Activated B cell treated with CpG ODN at 0.5 μM for 24 hours (primary cell): ENCODE results near the gene WFDC2. TPM values are rescaled to one million over a fixed set of nuclear protein-coding genes. Genes with fewer than 3 reads are reported as not detected.

Experiments used
- ATAC-seq: fragments of 200-7000 bp; cut with Tn5 transposase; one replicate; pipeline ENCODE4 v1.10.0; 2021; ENCODE audit warnings: low read depth, mild to moderate bottlenecking, moderate library complexity
- CTCF ChIA-PET: fragments of 350-600 bp; sonication (Branson Sonifier 250); formaldehyde crosslinking; loops from one replicate; lab custom pipeline; 2021; ENCODE audit warnings: antibody characterized with exemption; lab: Charles Lee
- POLR2A ChIA-PET: fragments of 350-600 bp; sonication (Branson Sonifier 250); formaldehyde crosslinking; loops from one replicate; lab custom pipeline; 2021; ENCODE audit warnings: antibody characterized with exemption; lab: Charles Lee
- DNase-seq: peaks from one replicate; pipeline ENCODE4 v3.0.0; 2022
- H3K27ac Mint-ChIP-seq: one replicate; pipeline ENCODE4 v1.8.0; 2020; ENCODE audit warnings: mixed read lengths
- H3K27me3 Mint-ChIP-seq: one replicate; pipeline ENCODE4 v1.8.0; 2021; ENCODE audit warnings: mixed read lengths
- H3K36me3 Mint-ChIP-seq: one replicate; pipeline ENCODE4 v1.8.0; 2021; ENCODE audit warnings: low read depth, mixed read lengths
- H3K4me1 Mint-ChIP-seq: one replicate; pipeline ENCODE4 v1.8.0; 2021; ENCODE audit warnings: mixed read lengths
- H3K4me3 Mint-ChIP-seq: one replicate; pipeline ENCODE4 v1.8.0; 2020; ENCODE audit warnings: mild to moderate bottlenecking, mixed read lengths
- H3K9me3 Mint-ChIP-seq: one replicate; pipeline ENCODE4 v1.8.0; 2020; ENCODE audit warnings: mixed read lengths
- CTCF ChIP-seq: fragments of 200-600 bp; IDR thresholded peaks from one replicate; pipeline ENCODE4 v1.8.0; 2022; ENCODE audit warnings: antibody characterized with exemption, mild to moderate bottlenecking
- intact Hi-C: fragments of 100-400 bp; cut with micrococcal nuclease; formaldehyde crosslinking; loops from one replicate; pipeline ENCODE4 v1.15.1; 2024
- total RNA-seq: library from RNA; stranded (reverse); gene quantifications from 2 replicates; pipeline ENCODE4 v1.2.3, GENCODE V29; 2022

Gene WFDC2
- total RNA-seq, 1 donor from 2014 or later: 0.71 TPM

- Mint-ChIP-seq H3K9me3 (no peaks in the 10 kb centered on the region), H3K36me3 (no peaks in the 10 kb centered on the region), H3K4me3 (no peak overlapping the region), H3K27ac (no peak overlapping the region), H3K27me3 (peaks cover 23% of the 10 kb centered on the region), H3K4me1 (peaks cover 12% of the 10 kb centered on the region)
- DNase-seq: no peak
- ChIA-PET POLR2A (no interaction called here), CTCF (no interaction called here)
- no peak for ATAC-seq
- intact Hi-C loops: no loop called here
- no peak for TF ChIP-seq CTCF
These were observed 39.5 kb downstream of the WFDC2 start for GRCh38 chr20:45509091-45509490.

GRCh38 chr20:45510242-45510862, 40.8 kb downstream of the WFDC2 start:
- ChIA-PET CTCF (no interaction called here), POLR2A (no interaction called here)
- ATAC-seq (no peak), DNase-seq (no peak)
- no peaks in the 10 kb centered on the region for H3K36me3 Mint-ChIP-seq
- TF ChIP-seq CTCF: no peak
- H3K4me3 Mint-ChIP-seq: no peak overlapping the region
- peaks cover 19% of the 10 kb centered on the region for H3K27me3 Mint-ChIP-seq
- H3K4me1 Mint-ChIP-seq: peaks cover 12% of the 10 kb centered on the region
- intact Hi-C loops: no loop called here
- no peaks in the 10 kb centered on the region for H3K9me3 Mint-ChIP-seq
- H3K27ac Mint-ChIP-seq: no peak overlapping the region

- H3K27me3 Mint-ChIP-seq: peaks cover 12% of the 10 kb centered on the region
- CTCF ChIA-PET: no interaction called here
These were observed 45.8 kb downstream of the WFDC2 start, which contains the start of gene SPINT3 for GRCh38 chr20:45515147-45515913. SPINT3 (minus strand) TSS chr20:45515622; CDS start chr20:45515608, 14 bp downstream.

GRCh38 chr20:45518282-45518681, 48.7 kb downstream of the WFDC2 start:
- ChIA-PET POLR2A (no interaction called here), CTCF (no interaction called here)
- peaks cover 20% of the 10 kb centered on the region for H3K27me3 Mint-ChIP-seq
- TF ChIP-seq CTCF: no peak
- H3K4me1 Mint-ChIP-seq: no peaks in the 10 kb centered on the region
- no peak overlapping the region for H3K27ac Mint-ChIP-seq
- DNase-seq (no peak), ATAC-seq (no peak)
- intact Hi-C loops: no loop called here
- peaks cover 2% of the 10 kb centered on the region for H3K9me3 Mint-ChIP-seq
- H3K4me3 Mint-ChIP-seq: no peak overlapping the region
- H3K36me3 Mint-ChIP-seq: no peaks in the 10 kb centered on the region

More at GRCh38 chr20:45515147-45515913, 45.8 kb downstream of the WFDC2 start, which contains the start of gene SPINT3:
- POLR2A ChIA-PET: no interaction called here
- Mint-ChIP-seq H3K4me3 (no peak within 1 kb of the TSS), H3K9me3 (peaks cover under 1% of the 10 kb centered on the region), H3K36me3 (no peaks in the 10 kb centered on the region), H3K4me1 (no peaks in the 10 kb centered on the region), H3K27ac (no peak within 1 kb of the TSS)
- ATAC-seq (no peak), DNase-seq (no peak)
- intact Hi-C loops: no loop called here
- TF ChIP-seq CTCF: no peak

DNA sequence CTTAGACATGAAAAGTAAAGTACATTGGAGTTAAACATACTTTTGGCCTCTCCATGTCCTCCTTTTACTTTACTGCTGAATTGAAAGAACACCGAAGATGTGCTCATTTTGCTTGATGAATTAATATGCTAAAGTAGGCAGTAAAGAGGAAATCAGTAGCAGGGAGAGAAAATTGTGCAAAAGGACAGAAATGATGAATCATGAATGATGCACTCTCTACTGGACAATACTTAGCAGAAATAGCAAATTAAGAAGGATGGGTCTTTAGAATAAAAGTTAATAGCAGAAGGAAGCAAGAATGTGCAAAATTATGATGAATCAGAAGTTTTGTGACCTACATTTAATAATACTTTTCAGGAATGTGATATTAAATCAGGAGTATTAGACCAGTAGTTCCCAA, 54.3 kb downstream of the WFDC2 start:
- Mint-ChIP-seq H3K9me3 (peaks cover 2% of the 10 kb centered on the region), H3K36me3 (no peaks in the 10 kb centered on the region), H3K4me1 (no peaks in the 10 kb centered on the region), H3K27ac (no peak overlapping the region), H3K4me3 (no peak overlapping the region), H3K27me3 (peaks cover 37% of the 10 kb centered on the region)
- intact Hi-C loops: no loop called here
- CTCF ChIA-PET: interaction anchor here (1.1 kb wide), 1 partner anchor 247 kb away, joined by 3 read pairs; no protein-coding TSS in a partner anchor
- DNase-seq (no peak), ATAC-seq (no peak)
- POLR2A ChIA-PET: no interaction called here
- TF ChIP-seq CTCF: no peak
